Mesendoderm (in vitro differentiated cells): ENCODE measurements around the gene ITGA1.
"Not testable (repeated sequence)": the region's sequence is repeated elsewhere in the genome, so short reads cannot be mapped to it uniquely, and the experiment has no call there.

ENCODE experiments used
- DNase-seq: peaks from one replicate; pipeline ENCODE4 v3.0.0; 2013
- H2AK5ac ChIP-seq: 2 replicates; pipeline ENCODE4 v1.6.1; 2013; ENCODE audit warnings: low read length, inconsistent platforms
- H2BK120ac ChIP-seq: 2 replicates; pipeline ENCODE4 v1.6.1; 2013; ENCODE audit warnings: low read depth, mild to moderate bottlenecking, low read length, moderate library complexity, mixed read lengths
- H2BK15ac ChIP-seq: replicated peaks from 2 replicates; pipeline ENCODE4 v1.6.1; 2013; ENCODE audit warnings: low read depth, mild to moderate bottlenecking, moderate library complexity
- H2BK5ac ChIP-seq: 2 replicates; pipeline ENCODE4 v1.6.1; 2013; ENCODE audit warnings: low read length, inconsistent platforms
- H3K18ac ChIP-seq: 2 replicates; pipeline ENCODE4 v1.6.1; 2013; ENCODE audit warnings: mild to moderate bottlenecking, low read length, mixed read lengths
- H3K23ac ChIP-seq: one replicate; pipeline ENCODE4 v1.6.1; 2013; ENCODE audit warnings: low read length
- H3K27ac ChIP-seq: 2 replicates; pipeline ENCODE4 v1.5.1; 2013; ENCODE audit warnings: low read depth, mild to moderate bottlenecking, inconsistent platforms, low read length, moderate library complexity
- H3K27me3 ChIP-seq: 2 replicates; pipeline ENCODE4 v1.6.1; 2013; ENCODE audit warnings: low read length, control low read depth, mild to moderate bottlenecking, inconsistent platforms; ENCODE audit not compliant: insufficient read depth, poor library complexity
- H3K36me3 ChIP-seq: 2 replicates; pipeline ENCODE4 v1.6.1; 2013; ENCODE audit warnings: low read length, inconsistent platforms; ENCODE audit not compliant: control insufficient read depth, insufficient read depth
- H3K4ac ChIP-seq: one replicate; pipeline ENCODE4 v1.6.1; 2013; ENCODE audit warnings: low read depth, mild to moderate bottlenecking, low read length, moderate library complexity
- H3K4me1 ChIP-seq: 2 replicates; pipeline ENCODE4 v1.6.1; 2013; ENCODE audit warnings: low read depth, low read length, inconsistent platforms; ENCODE audit not compliant: control insufficient read depth
- H3K4me2 ChIP-seq: 2 replicates; pipeline ENCODE4 v1.6.1; 2013; ENCODE audit warnings: low read length
- H3K4me3 ChIP-seq: 2 replicates; pipeline ENCODE4 v1.5.1; 2013; ENCODE audit warnings: mild to moderate bottlenecking, low read length
- H3K56ac ChIP-seq: one replicate; pipeline ENCODE4 v1.6.1; 2013; ENCODE audit warnings: low read length
- H3K79me1 ChIP-seq: 2 replicates; pipeline ENCODE4 v1.6.1; 2013; ENCODE audit warnings: low read length, inconsistent platforms
- H3K79me2 ChIP-seq: 2 replicates; pipeline ENCODE4 v1.6.1; 2013; ENCODE audit warnings: mild to moderate bottlenecking, low read length; ENCODE audit not compliant: control insufficient read depth, insufficient read depth
- H3K9ac ChIP-seq: 2 replicates; pipeline ENCODE4 v1.6.1; 2013; ENCODE audit warnings: low read length, inconsistent platforms
- H4K5ac ChIP-seq: one replicate; pipeline ENCODE4 v1.6.1; 2013; ENCODE audit warnings: low read length
- H4K8ac ChIP-seq: one replicate; pipeline ENCODE4 v1.6.1; 2013; ENCODE audit warnings: low read depth, mild to moderate bottlenecking, control low read depth, low read length, moderate library complexity
- WGBS: extraction: QIAGEN DNeasy Blood & Tissue Kit; methylation state at CpG from one replicate; pipeline ENCODE4 v1.1.7; 2013; ENCODE audit warnings: low lambda C conversion rate, missing lambda C conversion rate; ENCODE audit not compliant: insufficient coverage; ENCODE audit errors: extremely low coverage; 5-methylcytosine and 5-hydroxymethylcytosine counted together

Gene ITGA1

GRCh38 chr5:52814352-52815148 is 26.8 kb downstream of the ITGA1 start:
- no CpG with 5 or more reads among the region's 4 CpGs for WGBS
- Histone ChIP-seq H4K8ac (no peak overlapping the region), H3K4me3 (no peak overlapping the region), H3K79me1 (no peaks in the 10 kb centered on the region), H3K9ac (no peak overlapping the region), H2BK120ac (no peak overlapping the region), H3K4me1 (peaks cover 4% of the 10 kb centered on the region), H3K18ac (no peak overlapping the region), H3K4ac (no peak overlapping the region), H3K36me3 (no peaks in the 10 kb centered on the region), H3K56ac (no peak overlapping the region), H3K79me2 (no peaks in the 10 kb centered on the region), H4K5ac (no peak overlapping the region), H2BK15ac (no peak overlapping the region), H3K27ac (no peak overlapping the region), H2AK5ac (no peak overlapping the region), H2BK5ac (no peak overlapping the region), H3K4me2 (no peak overlapping the region), H3K27me3 (no peaks in the 10 kb centered on the region), H3K23ac (no peak overlapping the region)
- no peak for DNase-seq

GRCh38 chr5:52817818-52818217 is 30.1 kb downstream of the ITGA1 start:
- Histone ChIP-seq H2BK5ac (no peak overlapping the region), H3K4ac (no peak overlapping the region), H3K27ac (no peak overlapping the region), H2AK5ac (no peak overlapping the region), H3K4me3 (no peak overlapping the region), H2BK120ac (no peak overlapping the region), H3K4me1 (peaks cover 1% of the 10 kb centered on the region), H3K27me3 (no peaks in the 10 kb centered on the region), H3K9ac (no peak overlapping the region), H3K79me2 (no peaks in the 10 kb centered on the region), H3K36me3 (no peaks in the 10 kb centered on the region), H3K79me1 (no peaks in the 10 kb centered on the region), H2BK15ac (no peak overlapping the region), H3K56ac (no peak overlapping the region), H3K4me2 (no peak overlapping the region), H4K5ac (no peak overlapping the region), H4K8ac (no peak overlapping the region), H3K18ac (no peak overlapping the region), H3K23ac (no peak overlapping the region)
- no CpG with 5 or more reads among the region's 1 CpG for WGBS
- no peak for DNase-seq

- Histone ChIP-seq H3K4me1 (peaks cover 1% of the 10 kb centered on the region), H3K36me3 (no peaks in the 10 kb centered on the region), H3K18ac (no peak overlapping the region), H3K9ac (no peak overlapping the region), H3K56ac (no peak overlapping the region), H4K5ac (no peak overlapping the region), H3K27ac (no peak overlapping the region), H2BK120ac (no peak overlapping the region), H3K4me3 (no peak overlapping the region), H4K8ac (no peak overlapping the region), H2BK15ac (no peak overlapping the region), H3K4me2 (no peak overlapping the region), H3K79me2 (no peaks in the 10 kb centered on the region), H3K23ac (no peak overlapping the region), H2AK5ac (no peak overlapping the region), H3K4ac (no peak overlapping the region), H3K27me3 (no peaks in the 10 kb centered on the region), H2BK5ac (no peak overlapping the region), H3K79me1 (no peaks in the 10 kb centered on the region)
- DNase-seq: peak; percentile 45
- no CpG with 5 or more reads among the region's 1 CpG for WGBS
Observed at GRCh38 chr5:52818360-52818759, 30.6 kb downstream of the ITGA1 start.

- H3K79me1 ChIP-seq, H4K5ac ChIP-seq, H3K27ac ChIP-seq, H3K18ac ChIP-seq, DNase-seq, H3K4me3 ChIP-seq, H4K8ac ChIP-seq, H2BK120ac ChIP-seq, H3K36me3 ChIP-seq, H3K4me2 ChIP-seq, H2BK15ac ChIP-seq, H3K79me2 ChIP-seq, H2AK5ac ChIP-seq, H3K4me1 ChIP-seq, H3K4ac ChIP-seq, H2BK5ac ChIP-seq, H3K56ac ChIP-seq, H3K27me3 ChIP-seq, H3K9ac ChIP-seq, H3K23ac ChIP-seq: not testable (repeated sequence)
- WGBS: no CpG with 5 or more reads among the region's 3 CpGs
Observed at GRCh38 chr5:52818807-52819206, 31.1 kb downstream of the ITGA1 start.

- Histone ChIP-seq H3K18ac (no peak overlapping the region), H3K9ac (no peak overlapping the region), H2BK5ac (no peak overlapping the region), H3K56ac (no peak overlapping the region), H3K27ac (no peak overlapping the region), H3K79me2 (no peaks in the 10 kb centered on the region), H3K4me3 (no peak overlapping the region), H3K27me3 (no peaks in the 10 kb centered on the region), H2BK120ac (no peak overlapping the region), H3K36me3 (no peaks in the 10 kb centered on the region), H4K5ac (no peak overlapping the region), H3K4me2 (no peak overlapping the region), H2AK5ac (no peak overlapping the region), H3K79me1 (no peaks in the 10 kb centered on the region), H2BK15ac (no peak overlapping the region), H4K8ac (no peak overlapping the region), H3K4ac (no peak overlapping the region), H3K23ac (no peak overlapping the region), H3K4me1 (no peaks in the 10 kb centered on the region)
- no CpG with 5 or more reads among the region's 1 CpG for WGBS
- no peak for DNase-seq
Observed at GRCh38 chr5:52821901-52822300, 34.2 kb downstream of the ITGA1 start.

- H4K8ac ChIP-seq: no peak overlapping the region
- no peak overlapping the region for H3K56ac ChIP-seq
- no peak for DNase-seq
- H3K27me3 ChIP-seq: no peaks in the 10 kb centered on the region
- H2BK120ac ChIP-seq: no peak overlapping the region
- no peak overlapping the region for H3K4ac ChIP-seq
- no peak overlapping the region for H3K4me3 ChIP-seq
- no peak overlapping the region for H3K18ac ChIP-seq
- no peak overlapping the region for H3K4me2 ChIP-seq
- H2AK5ac ChIP-seq: no peak overlapping the region
- H2BK5ac ChIP-seq: no peak overlapping the region
- H4K5ac ChIP-seq: no peak overlapping the region
- no peak overlapping the region for H3K27ac ChIP-seq
- H3K79me2 ChIP-seq: no peaks in the 10 kb centered on the region
- H3K4me1 ChIP-seq: no peaks in the 10 kb centered on the region
- H3K9ac ChIP-seq: no peak overlapping the region
- no peak overlapping the region for H3K23ac ChIP-seq
- H3K79me1 ChIP-seq: no peaks in the 10 kb centered on the region
- no CpG with 5 or more reads among the region's 6 CpGs for WGBS
- H2BK15ac ChIP-seq: no peak overlapping the region
- H3K36me3 ChIP-seq: no peaks in the 10 kb centered on the region
Observed at GRCh38 chr5:52822437-52822836, 34.7 kb downstream of the ITGA1 start.
